Subcutaneous abdominal adipose tissue (tissue), 5 donors: ENCODE results near the gene EIF4B.
A peak's percentile ranks its signal among the peaks of the same experiment; 100 is the strongest.

Source experiments
- H3K27ac ChIP-seq: one replicate; pipeline ENCODE4 v1.7.0; 2013; ENCODE audit warnings: low read depth, mild to moderate bottlenecking, inconsistent platforms, low read length, moderate library complexity
- H3K27me3 ChIP-seq, 5 donors: one replicate each; pipeline ENCODE4 v1.7.0; 2013; ENCODE audit warnings: low read length in 5 of 5, inconsistent platforms in 1 of 5; ENCODE audit not compliant: control insufficient read depth in 5 of 5, insufficient read depth in 4 of 5
- H3K36me3 ChIP-seq, 5 donors: one replicate each; pipeline ENCODE4 v1.7.0; 2013; ENCODE audit warnings: low read length in 5 of 5; ENCODE audit not compliant: control insufficient read depth in 5 of 5, insufficient read depth in 5 of 5
- H3K4me1 ChIP-seq, 5 donors: one replicate each; pipeline ENCODE4 v1.7.0; 2013; ENCODE audit warnings: low read length in 5 of 5, mild to moderate bottlenecking in 3 of 5, moderate library complexity in 1 of 5; ENCODE audit not compliant: control insufficient read depth in 5 of 5, insufficient read depth in 5 of 5
- H3K4me3 ChIP-seq, 5 donors: one replicate each; pipeline ENCODE4 v1.7.0; 2013; ENCODE audit warnings: low read length in 5 of 5, low read depth in 1 of 5
- H3K9ac ChIP-seq, 5 donors: one replicate each; pipeline ENCODE4 v1.7.0; 2013; ENCODE audit warnings: low read length in 5 of 5, mild to moderate bottlenecking in 4 of 5, moderate library complexity in 3 of 5
- H3K9me3 ChIP-seq, 5 donors: one replicate each; pipeline ENCODE4 v1.7.0; 2013; ENCODE audit warnings: low read length in 5 of 5; ENCODE audit not compliant: control insufficient read depth in 5 of 5
- donor health status: healthy.
- donor health status: healthy.
- donor health status: healthy.
- donor health status: healthy.
- donor health status: healthy.

The EIF4B gene

GRCh38 chr12:53062977-53063707 lies 56.9 kb downstream of the EIF4B start:
- Histone ChIP-seq H3K9me3 (no peaks in the 10 kb centered on the region), H3K27ac (peak overlapping the region; percentile 93), H3K4me3 (no peak overlapping the region), H3K36me3 (peaks cover 0 to 94% (median 86%) of the 10 kb centered on the region in 5 donors), H3K9ac (no peak overlapping the region), H3K27me3 (peaks cover 0 to 3% (median 0%) of the 10 kb centered on the region in 5 donors), H3K4me1 (peaks cover 32 to 80% (median 73%) of the 10 kb centered on the region in 5 donors)

GRCh38 chr12:53063708-53064612 lies 57.7 kb downstream of the EIF4B start:
- Histone ChIP-seq H3K36me3 (peaks cover 0 to 93% (median 80%) of the 10 kb centered on the region in 5 donors), H3K27ac (peak overlapping the region; percentile 93), H3K27me3 (peaks cover 0 to 3% (median 0%) of the 10 kb centered on the region in 5 donors), H3K9ac (peak overlapping the region in 2 of 5 donors; percentile 25 to 44), H3K9me3 (no peaks in the 10 kb centered on the region), H3K4me3 (peak overlapping the region in 3 of 5 donors; percentile 7 to 17 (median 10)), H3K4me1 (peaks cover 32 to 81% (median 79%) of the 10 kb centered on the region in 5 donors)

GRCh38 chr12:53064613-53065436 lies 58.6 kb downstream of the EIF4B start:
- H3K27me3 ChIP-seq, result peaks cover 0 to 3% (median 0%) of the 10 kb centered on the region in 5 donors
- H3K9me3 ChIP-seq, result no peaks in the 10 kb centered on the region
- peaks cover 0 to 91% (median 74%) of the 10 kb centered on the region in 5 donors for H3K36me3 ChIP-seq
- peak overlapping the region; percentile 93 for H3K27ac ChIP-seq
- H3K9ac ChIP-seq, result peak overlapping the region in 3 of 5 donors; percentile 37 to 63 (median 49)
- H3K4me3 ChIP-seq, result peak overlapping the region in 4 of 5 donors; percentile 10 to 68 (median 57)
- peaks cover 32 to 84% (median 81%) of the 10 kb centered on the region in 5 donors for H3K4me1 ChIP-seq

GRCh38 chr12:53065470-53065869 lies 59.2 kb downstream of the EIF4B start:
- Histone ChIP-seq H3K9me3 (no peaks in the 10 kb centered on the region), H3K4me3 (peak overlapping the region in 4 of 5 donors; percentile 48 to 68 (median 57)), H3K4me1 (peaks cover 32 to 84% (median 81%) of the 10 kb centered on the region in 5 donors), H3K27ac (peak overlapping the region; percentile 93), H3K27me3 (peaks cover 0 to 3% (median 0%) of the 10 kb centered on the region in 5 donors), H3K9ac (peak overlapping the region in 3 of 5 donors; percentile 37 to 84 (median 49)), H3K36me3 (peaks cover 0 to 89% (median 68%) of the 10 kb centered on the region in 5 donors)

GRCh38 chr12:53065975-53066931 lies 60.0 kb downstream of the EIF4B start:
- H3K27me3 ChIP-seq, result peaks cover 0 to 3% (median 0%) of the 10 kb centered on the region in 5 donors
- peak overlapping the region in 3 of 5 donors; percentile 5 to 84 (median 55) for H3K9ac ChIP-seq
- H3K9me3 ChIP-seq, result no peaks in the 10 kb centered on the region
- peak overlapping the region; percentile 93 for H3K27ac ChIP-seq
- H3K4me1 ChIP-seq, result peaks cover 34 to 84% (median 81%) of the 10 kb centered on the region in 5 donors
- peak overlapping the region; percentile 47 to 68 (median 55) for H3K4me3 ChIP-seq
- H3K36me3 ChIP-seq, result peaks cover 0 to 87% (median 60%) of the 10 kb centered on the region in 5 donors

- Histone ChIP-seq H3K9me3 (no peaks in the 10 kb centered on the region), H3K27ac (peak overlapping the region; percentile 93), H3K4me1 (peaks cover 31 to 84% (median 81%) of the 10 kb centered on the region in 5 donors), H3K4me3 (no peak overlapping the region), H3K27me3 (peaks cover 0 to 3% (median 0%) of the 10 kb centered on the region in 5 donors), H3K36me3 (peaks cover 0 to 78% (median 49%) of the 10 kb centered on the region in 5 donors), H3K9ac (no peak overlapping the region)
Observed at GRCh38 chr12:53067074-53067992, 61.1 kb downstream of the EIF4B start.

- H3K4me3 ChIP-seq, result no peak overlapping the region
- peaks cover 0 to 75% (median 41%) of the 10 kb centered on the region in 5 donors for H3K36me3 ChIP-seq
- H3K9ac ChIP-seq, result peak overlapping the region in 2 of 5 donors; percentile 6 to 42
- peaks cover 0 to 3% (median 0%) of the 10 kb centered on the region in 5 donors for H3K27me3 ChIP-seq
- H3K4me1 ChIP-seq, result peaks cover 32 to 84% (median 80%) of the 10 kb centered on the region in 5 donors
- H3K27ac ChIP-seq, result peak overlapping the region; percentile 60
- H3K9me3 ChIP-seq, result no peaks in the 10 kb centered on the region
Observed at GRCh38 chr12:53067993-53068770, 61.9 kb downstream of the EIF4B start.
